NB4 (cell line): ENCODE data around the gene STK36.

Experiments used
- CTCF ChIP-seq: IDR thresholded peaks from one replicate; pipeline ENCODE4 v1.5.1; 2012; ENCODE audit warnings: low read depth, low read length
- POLR2A ChIP-seq: IDR thresholded peaks from 2 replicates; pipeline ENCODE4 v1.6.1; 2011; ENCODE audit warnings: mild to moderate bottlenecking; ENCODE audit not compliant: insufficient read length; ENCODE audit errors: extremely low read depth

GRCh38 chr2:218638372-218638771 is 33.5 kb upstream of the STK36 start:
- TF ChIP-seq CTCF (no peak), POLR2A (no peak)
